Right hindlimb (tissue), 1 donor: ENCODE results near the gene TWNK.

Source experiments
- DNase-seq: peaks from one replicate; pipeline ENCODE4 v3.0.0-alpha.2; 2018

The TWNK gene

DNA sequence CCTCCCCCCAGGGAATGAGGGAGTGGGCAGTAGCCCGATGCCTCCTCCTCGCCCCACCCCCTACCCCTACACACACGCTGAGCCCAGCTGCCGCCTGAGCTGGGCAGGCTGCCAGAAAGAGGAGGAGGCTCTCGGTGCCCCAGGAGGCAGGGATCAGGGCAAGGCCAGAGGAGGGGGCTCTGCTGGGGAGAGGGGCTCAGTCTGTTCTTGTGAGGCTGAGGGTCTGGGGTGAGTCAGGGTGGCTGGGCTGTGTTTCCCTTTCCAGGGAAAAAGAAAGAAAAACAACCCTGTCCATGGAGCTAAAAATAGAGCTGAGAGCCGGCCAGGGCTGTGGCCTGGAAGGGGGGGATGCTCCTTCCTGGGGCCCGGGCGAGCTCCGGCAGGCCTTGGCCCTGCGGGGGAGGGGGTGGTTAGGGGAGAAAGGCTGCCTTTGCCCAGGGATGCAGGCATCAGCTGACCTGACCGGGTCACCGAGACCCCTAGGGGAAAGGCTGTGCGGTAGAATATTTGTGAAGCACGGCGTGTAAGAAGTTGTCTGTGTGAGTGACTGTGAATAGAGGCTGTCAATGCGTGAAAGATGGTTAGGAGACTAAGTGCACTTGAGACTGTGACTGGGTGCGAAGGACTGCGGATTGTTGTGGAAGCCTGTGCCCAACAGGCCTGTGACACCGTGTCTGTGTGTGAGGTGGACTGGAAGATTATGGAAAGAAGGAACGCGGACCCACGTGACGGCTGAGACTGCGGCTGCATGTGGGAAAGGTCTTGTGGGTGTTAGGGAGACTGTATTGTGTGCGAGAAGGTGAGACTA, 11.0 kb downstream of the TWNK start:
- peak; percentile 94 for DNase-seq

DNA sequence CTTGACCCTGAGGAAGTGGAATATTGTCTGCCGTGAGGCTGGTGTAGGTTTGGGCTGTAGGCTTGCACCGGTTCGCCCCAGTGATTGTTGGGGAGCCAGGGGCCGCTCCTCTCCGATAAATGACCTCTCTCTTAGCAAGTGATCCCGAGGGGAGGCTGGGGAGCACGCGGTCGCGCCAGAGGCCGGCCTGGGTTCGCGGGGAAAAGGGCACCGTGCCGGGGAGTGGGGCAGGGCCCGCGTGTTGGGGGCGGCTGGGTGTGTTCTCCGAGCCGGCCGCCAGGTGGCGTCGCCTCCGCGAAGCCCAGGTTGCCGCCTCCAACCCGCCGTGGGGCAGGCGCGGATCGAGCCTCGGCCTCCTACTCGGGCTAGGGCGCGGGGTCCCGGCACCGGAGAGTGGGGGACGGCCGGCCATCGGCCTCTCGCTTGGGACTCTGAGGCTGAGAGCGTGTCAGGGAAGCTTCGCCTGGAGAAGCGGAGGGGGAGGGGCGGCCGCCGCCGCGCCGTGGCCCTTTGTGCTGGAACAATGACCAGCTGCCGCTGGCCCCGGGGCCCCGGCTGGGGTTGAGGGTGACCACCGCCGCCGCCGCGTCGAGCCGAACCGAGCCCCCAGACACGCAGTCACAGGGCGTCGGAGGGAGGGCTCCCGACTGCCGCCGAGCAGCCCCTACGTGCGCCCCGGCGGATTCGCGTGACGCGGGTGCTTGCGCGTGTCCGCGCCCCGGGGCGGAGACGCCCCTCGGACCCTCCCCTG, 11.8 kb downstream of the TWNK start:
- peak; percentile 91 for DNase-seq

DNA sequence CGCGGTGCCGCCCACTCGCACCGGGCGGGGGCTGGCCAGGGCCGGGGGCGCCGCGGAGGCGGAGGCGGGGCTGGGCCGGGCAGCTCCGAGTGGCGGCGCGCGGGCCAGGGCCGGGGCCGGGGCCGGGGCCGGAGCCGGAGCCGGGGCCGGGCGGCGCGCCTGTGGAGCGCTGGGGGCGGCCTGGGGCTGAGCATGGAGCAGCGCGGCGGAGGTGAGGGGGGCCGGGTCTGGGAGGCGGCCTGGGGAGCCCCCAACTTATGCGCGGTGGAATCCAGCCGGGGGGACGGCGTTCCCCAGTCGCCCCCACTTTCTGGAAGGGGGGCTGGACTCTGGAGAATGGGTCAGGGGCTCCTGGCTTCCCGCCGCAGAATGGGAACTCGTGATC, 12.4 kb downstream of the TWNK start, which contains the start of gene LZTS2:
Gene LZTS2, plus strand, starts transcription at position 67 of the 385 bp plus-strand sequence. CDS start 2,731 bp downstream, outside the sequence.
- DNase-seq = no peak

DNA sequence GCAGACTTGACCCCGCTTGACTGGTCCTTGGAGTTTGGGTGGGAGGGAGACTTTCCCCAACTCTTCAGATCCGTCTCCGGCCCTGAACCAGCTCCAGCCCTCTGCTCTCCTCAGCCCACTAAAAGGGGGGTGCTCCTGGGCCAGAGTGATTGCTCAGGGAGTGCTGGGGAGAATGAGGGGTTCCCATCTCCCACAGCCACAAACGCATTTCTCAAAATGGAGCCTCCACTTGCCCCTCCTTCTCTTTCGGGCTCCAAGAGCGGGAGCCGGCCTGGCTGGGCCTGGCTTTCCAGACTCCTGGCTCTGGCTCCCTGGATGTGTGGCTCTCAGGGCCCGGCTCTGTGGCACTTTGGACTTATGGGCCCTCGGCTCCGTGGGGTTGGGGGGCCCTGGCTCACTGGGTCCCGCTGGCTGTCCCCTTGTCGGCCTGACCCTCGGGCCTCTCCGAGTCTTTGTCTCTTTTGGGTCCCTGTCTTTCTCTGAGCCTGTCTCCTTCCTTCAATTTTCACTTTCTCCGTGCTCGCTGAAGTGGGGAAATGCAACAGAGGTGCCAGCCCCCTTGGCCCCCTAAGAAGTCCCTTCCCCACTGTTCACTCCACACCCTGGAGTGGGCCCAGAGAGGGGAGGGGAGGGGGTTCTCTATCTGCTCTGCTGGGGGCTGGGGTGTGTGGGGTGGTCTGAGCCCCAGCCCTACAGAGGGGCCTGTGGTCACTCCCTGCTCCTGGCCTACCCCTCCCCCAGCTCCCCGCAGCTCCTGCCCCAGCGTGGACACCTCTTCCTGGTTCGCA, 13.0 kb downstream of the TWNK start:
- DNase-seq = peak; percentile 62

DNA sequence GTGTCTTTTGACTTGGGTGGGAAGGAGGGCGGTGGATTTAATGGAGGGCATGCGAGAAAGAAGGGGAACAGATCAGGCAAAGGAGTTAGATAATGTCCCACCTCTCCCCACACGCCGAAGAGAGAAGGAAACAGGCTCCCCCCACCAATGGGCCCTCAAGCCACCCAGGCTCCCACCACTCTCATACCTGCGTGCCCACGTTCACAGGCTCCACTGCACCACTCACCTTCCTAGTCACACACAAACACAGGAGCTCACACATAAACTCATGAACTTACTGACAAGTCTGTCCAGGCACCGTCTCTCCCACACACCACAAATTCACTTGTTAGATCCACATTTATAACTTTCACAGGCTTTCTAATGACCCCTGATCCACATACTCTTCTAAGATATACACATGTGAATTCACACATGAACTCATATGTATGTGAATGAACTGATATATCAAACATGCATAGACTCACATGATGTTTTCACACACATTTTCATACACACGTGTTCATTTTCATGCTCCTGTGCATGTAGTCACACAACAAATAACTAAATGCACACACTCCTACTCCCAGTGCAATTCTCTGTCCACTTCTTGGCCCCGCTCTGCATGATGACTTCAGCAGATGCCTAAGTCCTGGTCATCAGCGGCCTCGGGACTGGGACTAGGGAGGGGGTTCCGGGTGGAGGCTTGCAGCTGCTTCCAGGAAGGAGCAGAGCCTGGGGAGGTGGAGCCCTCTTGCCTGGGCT, 13.7 kb downstream of the TWNK start:
- DNase-seq = peak; percentile 93

DNA sequence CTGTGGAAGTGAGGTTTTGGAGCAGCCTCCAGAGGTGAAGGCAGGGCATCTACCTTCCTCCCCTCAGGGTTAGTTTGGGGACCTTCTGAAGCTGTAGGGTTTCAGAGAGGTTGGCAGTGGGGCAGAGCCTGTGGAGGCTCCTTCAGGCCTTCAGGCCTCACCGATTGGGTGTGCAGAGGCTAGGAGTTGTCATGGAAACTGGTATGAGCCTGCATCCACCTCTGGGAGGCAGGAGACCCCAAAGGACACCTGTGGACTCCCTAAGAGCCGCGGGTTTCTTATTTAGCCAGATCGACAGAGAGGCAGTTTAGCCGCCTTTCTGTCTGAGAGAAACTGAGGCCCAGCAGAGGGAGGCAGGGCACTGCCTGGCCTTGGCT, 14.3 kb downstream of the TWNK start:
- no peak for DNase-seq

- DNase-seq = no peak
Observed at GRCh38 chr10:101002456-101002855, 15.1 kb downstream of the TWNK start.

DNA sequence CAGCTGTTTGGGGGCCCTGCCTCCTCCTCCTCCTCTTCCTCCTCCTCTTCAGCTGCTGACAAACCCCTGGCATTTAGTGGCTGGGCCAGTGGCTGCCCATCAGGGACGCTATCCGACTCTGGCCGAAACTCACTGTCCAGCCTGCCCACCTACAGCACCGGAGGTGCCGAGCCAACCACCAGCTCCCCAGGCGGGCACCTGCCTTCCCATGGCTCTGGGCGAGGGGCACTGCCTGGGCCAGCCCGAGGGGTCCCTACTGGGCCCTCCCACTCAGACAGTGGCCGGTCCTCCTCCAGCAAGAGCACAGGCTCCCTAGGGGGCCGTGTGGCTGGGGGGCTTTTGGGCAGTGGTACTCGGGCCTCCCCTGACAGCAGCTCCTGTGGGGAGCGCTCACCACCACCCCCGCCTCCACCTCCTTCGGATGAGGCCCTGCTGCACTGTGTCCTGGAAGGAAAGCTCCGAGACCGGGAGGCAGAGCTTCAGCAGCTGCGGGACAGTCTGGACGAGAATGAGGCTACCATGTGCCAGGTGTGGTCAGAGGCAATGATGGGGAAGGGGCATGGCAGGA, 16.4 kb downstream of the TWNK start:
- no peak for DNase-seq

- DNase-seq = peak; percentile 52
Observed at GRCh38 chr10:101005361-101005760, 18.0 kb downstream of the TWNK start.

DNA sequence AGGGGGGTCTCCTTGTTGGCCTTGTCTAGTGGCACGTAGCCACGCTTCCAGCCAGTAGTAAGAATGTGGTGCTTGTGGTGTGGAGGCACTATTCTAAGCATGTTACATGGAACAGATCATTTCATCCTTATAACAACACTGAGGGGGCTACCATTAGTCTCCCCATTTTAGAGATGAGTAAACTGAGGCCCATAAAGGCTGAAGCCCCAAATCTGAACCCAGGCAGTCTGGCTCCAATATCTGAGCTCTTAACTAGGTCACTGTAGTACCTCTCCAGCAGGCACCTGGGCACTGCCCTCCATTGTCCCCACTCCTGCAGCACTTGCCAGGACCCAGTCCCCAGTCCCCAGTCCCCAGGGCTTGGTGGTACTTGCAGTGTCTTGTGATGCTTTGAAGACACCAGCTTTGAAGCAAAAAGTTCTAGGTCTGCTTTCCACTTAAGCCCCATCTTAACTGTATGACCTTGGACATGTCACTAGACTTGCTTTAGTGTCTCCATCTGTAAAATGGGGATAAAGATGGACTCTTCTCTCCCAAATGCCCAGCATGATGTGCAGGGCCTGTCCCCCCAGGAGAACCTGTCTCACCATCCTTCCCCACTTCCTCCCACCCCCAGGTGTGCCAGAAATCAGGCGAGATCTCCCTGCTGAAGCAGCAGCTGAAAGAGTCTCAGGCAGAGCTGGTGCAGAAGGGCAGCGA, 18.7 kb downstream of the TWNK start:
- DNase-seq = no peak

GRCh38 chr10:101006593-101007098, 19.3 kb downstream of the TWNK start:
- peak; percentile 79 for DNase-seq

DNA sequence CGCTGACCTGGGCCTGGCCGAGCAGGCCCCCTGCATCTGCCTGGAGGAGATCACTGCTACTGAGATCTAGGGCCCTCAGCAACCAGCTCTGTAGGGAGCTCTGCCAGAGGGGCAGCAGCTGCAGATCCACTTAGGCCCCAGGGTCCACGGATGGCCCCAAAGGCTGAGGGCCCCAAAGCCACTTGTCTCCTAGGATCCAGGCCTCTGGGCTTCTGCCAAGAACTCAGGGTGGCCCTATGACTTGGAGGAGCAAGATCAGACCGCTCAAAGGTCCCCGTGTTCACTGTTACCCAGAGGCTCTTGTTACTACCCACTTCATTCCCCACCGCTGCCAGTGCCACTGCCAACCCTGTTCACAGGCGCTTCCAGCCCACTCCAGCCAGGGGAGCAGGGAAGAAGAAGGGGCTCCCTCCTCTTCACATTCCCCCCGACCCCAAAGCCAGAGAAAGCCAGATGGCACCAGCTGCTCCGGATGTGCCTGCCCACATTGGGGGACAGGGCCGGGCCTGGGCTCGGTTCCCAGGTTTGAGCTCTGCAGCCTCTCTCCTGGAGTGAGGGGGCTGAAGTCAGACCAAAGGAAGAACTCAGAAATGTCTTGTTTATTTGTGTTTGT, 19.9 kb downstream of the TWNK start:
- DNase-seq = peak; percentile 67

GRCh38 chr10:101007915-101008822, 20.8 kb downstream of the TWNK start:
- no peak for DNase-seq

DNA sequence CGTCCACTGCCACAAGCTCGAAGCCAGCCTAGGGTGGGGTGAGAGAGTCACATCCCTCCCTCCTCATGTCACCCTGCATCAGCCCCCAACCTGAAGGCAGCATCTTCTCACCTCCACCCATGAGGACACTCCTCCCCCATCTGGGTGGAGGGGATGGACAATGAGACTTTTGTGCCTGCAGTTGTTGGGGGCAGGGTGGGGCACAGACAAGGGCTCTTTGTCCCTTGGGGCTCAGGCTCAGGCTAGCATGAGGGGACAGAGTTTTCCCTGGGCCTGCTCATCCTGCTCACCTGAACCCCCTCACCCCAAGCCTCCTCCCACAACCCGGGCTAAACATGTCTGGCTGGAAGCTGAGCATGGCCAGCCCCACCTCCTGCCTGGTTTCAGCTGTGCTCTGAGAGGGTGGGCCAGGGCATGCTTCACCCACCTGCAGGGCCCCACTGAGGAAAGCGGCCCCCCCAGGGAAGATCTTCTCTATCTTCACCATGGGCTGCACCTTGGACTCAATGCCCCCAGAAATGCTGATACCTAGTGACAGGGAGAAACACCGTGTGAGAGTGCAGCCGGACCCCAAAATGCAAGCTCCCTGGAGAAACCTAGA, 21.6 kb downstream of the TWNK start:
- DNase-seq = no peak

- DNase-seq = no peak
Observed at GRCh38 chr10:101010329-101010728, 23.0 kb downstream of the TWNK start.

DNA sequence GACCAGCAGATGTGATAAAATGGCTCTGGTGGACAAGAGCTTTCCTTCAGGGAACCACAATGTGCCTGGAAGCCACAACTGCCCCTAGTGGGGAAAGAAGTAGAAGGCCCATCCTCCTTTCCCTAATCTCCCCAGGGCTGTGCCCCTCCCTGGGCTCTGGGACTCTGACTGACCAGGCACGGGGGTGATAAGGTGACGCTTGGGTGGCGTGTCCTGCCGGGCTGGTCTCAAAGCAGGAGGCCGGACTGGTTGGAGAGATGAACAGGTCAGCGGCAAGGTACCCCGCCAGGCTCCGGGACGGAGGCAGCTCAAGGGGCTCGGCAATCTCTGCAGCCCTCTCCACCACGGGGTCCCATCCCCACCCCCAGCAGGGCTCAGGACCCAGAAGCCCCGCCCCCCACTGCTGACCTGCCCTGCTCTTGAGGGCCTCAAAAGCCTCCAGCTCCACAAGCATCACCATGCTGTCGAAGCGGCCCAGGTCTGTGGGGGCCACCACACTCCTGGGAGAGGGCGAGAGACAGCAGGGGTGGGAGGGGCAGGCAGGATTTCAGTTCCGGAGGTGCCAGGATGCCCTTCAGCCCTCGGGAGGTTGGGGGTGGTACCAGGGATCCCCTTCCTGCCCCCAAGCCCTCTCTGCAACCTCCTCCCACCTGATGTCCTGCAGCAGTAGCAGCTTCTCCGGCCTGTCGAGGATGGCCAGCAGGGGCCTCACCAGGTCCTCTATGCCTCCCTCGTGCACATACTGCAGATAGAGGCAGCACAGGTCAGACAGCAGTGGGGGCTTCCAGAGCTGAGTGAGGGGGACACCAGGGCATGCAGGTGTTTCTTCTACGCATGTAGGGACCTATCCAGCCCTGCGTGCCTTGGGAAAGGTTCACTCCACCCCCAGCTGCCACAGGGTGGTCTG, 24.4 kb downstream of the TWNK start:
- no peak for DNase-seq

- peak; percentile 88 for DNase-seq
Observed at GRCh38 chr10:101012525-101013364, 25.4 kb downstream of the TWNK start.
